SK-N-SH (cell line): ENCODE measurements around the gene FAT1. TPM values are rescaled to one million over a fixed set of nuclear protein-coding genes. Genes with fewer than 3 reads are reported as not detected.

Source experiments
- CTCF ChIA-PET: fragments of 300-600, 350-600 bp; formaldehyde crosslinking; extraction: SDS; loops from one replicate; lab custom pipeline; 2021; lab: Yijun Ruan, JAX
- POLR2A ChIA-PET: fragments of 350-600 bp; sonication (Branson Sonifier 250); formaldehyde crosslinking; extraction: SDS; loops from one replicate; lab custom pipeline; 2020; ENCODE audit warnings: antibody characterized with exemption, inconsistent platforms; lab: Yijun Ruan, JAX
- DNase-seq: peaks from one replicate; pipeline ENCODE4 v3.0.0; 2012
- H2AFZ ChIP-seq: fragments of 200-600 bp; sonication (generic); 2 replicates; pipeline ENCODE4 v1.8.1; 2016; ENCODE audit warnings: antibody characterized with exemption, mild to moderate bottlenecking, low read depth
- H3F3A ChIP-seq: fragments of 200-600 bp; sonication (generic); replicated peaks from 2 replicates; pipeline ENCODE3; 2016; ENCODE audit warnings: antibody characterized with exemption, mild to moderate bottlenecking; ENCODE audit not compliant: insufficient read depth
- H3K27ac ChIP-seq, 2 experiments: fragments of 200-500 bp in 1 of 2; fragments of 200-600 bp in 1 of 2; sonication (Bioruptor generic) in 1 of 2; sonication (generic), shearing (Covaris generic) in 1 of 2; 2 replicates each; pipeline versions ENCODE4 v1.5.1 to v1.6.1; 2014 to 2016; ENCODE audit warnings: low read depth in 2 of 2, inconsistent platforms in 1 of 2, low read length in 1 of 2, mild to moderate bottlenecking in 1 of 2, mixed read lengths in 1 of 2
- H3K27me3 ChIP-seq: fragments of 200-600 bp; sonication (generic), shearing (Covaris generic); 2 replicates; pipeline ENCODE4 v1.6.1; 2016; ENCODE audit warnings: mixed run types; ENCODE audit not compliant: insufficient read depth
- H3K36me3 ChIP-seq, 2 experiments: fragments of 200-500 bp in 1 of 2; fragments of 200-600 bp in 1 of 2; sonication (Bioruptor generic) in 1 of 2; sonication (generic) in 1 of 2; replicated peaks in 1 of 2; 2 replicates each; pipeline versions ENCODE3 to v1.5.1; 2014 to 2016; ENCODE audit warnings: low read length in 1 of 2, mild to moderate bottlenecking in 1 of 2; ENCODE audit not compliant: insufficient read depth in 2 of 2, control insufficient read depth in 1 of 2
- H3K4me1 ChIP-seq, 2 experiments: fragments of 200-500 bp in 1 of 2; fragments of 200-600 bp in 1 of 2; sonication (Bioruptor generic) in 1 of 2; sonication (generic), shearing (Covaris generic) in 1 of 2; 2 replicates each; pipeline versions ENCODE4 v1.5.1 to v1.6.1; 2014 to 2016; ENCODE audit warnings: low read depth in 1 of 2, low read length in 1 of 2, mixed run types in 1 of 2; ENCODE audit not compliant: insufficient read depth in 2 of 2, control insufficient read depth in 1 of 2
- H3K4me2 ChIP-seq: fragments of 200-600 bp; sonication (generic), shearing (Covaris generic); 2 replicates; pipeline ENCODE4 v1.6.1; 2017; ENCODE audit warnings: mixed run types
- H3K4me3 ChIP-seq, 2 experiments: fragments of 200-500 bp in 1 of 2; fragments of 200-600 bp in 1 of 2; sonication (Bioruptor generic) in 1 of 2; sonication (generic), shearing (Covaris generic) in 1 of 2; 2 replicates each; pipeline versions ENCODE4 v1.5.1 to v1.8.1; 2014 to 2016; ENCODE audit warnings: low read depth in 2 of 2, inconsistent platforms in 1 of 2, low read length in 1 of 2, mild to moderate bottlenecking in 1 of 2, mixed read lengths in 1 of 2, moderate library complexity in 1 of 2
- H3K79me2 ChIP-seq: fragments of 200-600 bp; sonication (generic); 2 replicates; pipeline ENCODE4 v1.8.1; 2017; ENCODE audit warnings: mild to moderate bottlenecking; ENCODE audit not compliant: insufficient read depth
- H3K9ac ChIP-seq: fragments of 200-600 bp; sonication (generic); 2 replicates; pipeline ENCODE4 v1.6.1; 2017; ENCODE audit warnings: mixed run types
- H3K9me2 ChIP-seq: fragments of 200-600 bp; sonication (generic); 2 replicates; pipeline ENCODE4 v1.6.1; 2017; ENCODE audit warnings: mixed run types
- H3K9me3 ChIP-seq: fragments of 200-600 bp; sonication (generic); 2 replicates; pipeline ENCODE4 v1.6.1; 2017; ENCODE audit warnings: mixed run types, mild to moderate bottlenecking, moderate library complexity
- H4K20me1 ChIP-seq: fragments of 200-600 bp; sonication (generic); 2 replicates; pipeline ENCODE4 v1.6.1; 2017; ENCODE audit warnings: mild to moderate bottlenecking, mixed run types; ENCODE audit not compliant: insufficient read depth
- CHD2 ChIP-seq: fragments of 150-350 bp; IDR thresholded peaks from 2 replicates; pipeline ENCODE4 v1.6.1; 2018; ENCODE audit warnings: low read length; ENCODE audit not compliant: partially characterized antibody
- ELF1 ChIP-seq: IDR thresholded peaks from 2 replicates; pipeline ENCODE4 v1.4.0; 2012
- EP300 ChIP-seq, 2 experiments: IDR thresholded peaks; 2 replicates each; pipeline versions ENCODE4 v1.4.0 to v1.6.1; 2012; ENCODE audit warnings: borderline replicate concordance in 1 of 2, low read depth in 1 of 2, low read length in 1 of 2
- EZH2phosphoT487 ChIP-seq: fragments of 200-600 bp; sonication (generic); IDR thresholded peaks from 2 replicates; pipeline ENCODE4 v1.6.1; 2017; ENCODE audit warnings: low read depth, mixed run types, mild to moderate bottlenecking, antibody characterized with exemption, moderate library complexity, borderline replicate concordance
- FOSL2 ChIP-seq: IDR thresholded peaks from 2 replicates; pipeline ENCODE4 v1.4.0; 2012; ENCODE audit warnings: low read depth, mild to moderate bottlenecking, moderate library complexity, borderline replicate concordance
- IRF3 ChIP-seq: fragments of 150-350 bp; IDR thresholded peaks from 2 replicates; pipeline ENCODE4 v1.6.1; 2016; ENCODE audit warnings: mild to moderate bottlenecking, low read depth, low read length
- JUND ChIP-seq: IDR thresholded peaks from 2 replicates; pipeline ENCODE4 v1.4.0; 2012
- MXI1 ChIP-seq: IDR thresholded peaks from 2 replicates; pipeline ENCODE4 v1.6.1; 2012; ENCODE audit warnings: mild to moderate bottlenecking, low read depth, low read length, improper control_type of control experiment
- NFIC ChIP-seq: IDR thresholded peaks from 2 replicates; pipeline ENCODE4 v1.4.0; 2012; ENCODE audit warnings: borderline replicate concordance
- PBX3 ChIP-seq: IDR thresholded peaks from 2 replicates; pipeline ENCODE4; 2012
- POLR2AphosphoS5 ChIP-seq: IDR thresholded peaks from 2 replicates; pipeline ENCODE4 v1.6.1; 2012; ENCODE audit warnings: low read depth, low read length
- REST ChIP-seq: IDR thresholded peaks from 2 replicates; pipeline ENCODE4 v1.6.1; 2012; ENCODE audit warnings: mild to moderate bottlenecking, low read depth, low read length, moderate library complexity
- TCF12 ChIP-seq: IDR thresholded peaks from 2 replicates; pipeline ENCODE4 v1.4.0; 2012
- TEAD4 ChIP-seq: IDR thresholded peaks from 2 replicates; pipeline ENCODE4 v1.4.0; 2012; ENCODE audit warnings: mild to moderate bottlenecking, borderline replicate concordance; ENCODE audit not compliant: insufficient read depth
- ZBTB33 ChIP-seq: IDR thresholded peaks from 2 replicates; pipeline ENCODE4 v1.4.0; 2012; ENCODE audit warnings: low read depth, borderline replicate concordance
- WGBS: methylation state at CpG from one replicate; pipeline ENCODE4 v1.1.6; 2017; ENCODE audit warnings: low lambda C conversion rate; 5-methylcytosine and 5-hydroxymethylcytosine counted together
- polyA plus RNA-seq, 3 experiments: library from polyadenylated mRNA; depleted of rRNA; stranded (reverse); fragments of >200 nt; gene quantifications; 2 replicates each; pipeline ENCODE4 v1.2.3, GENCODE V29; 2012

The FAT1 gene
- polyA plus RNA-seq, 1 of the 3 experiments (the other 2 are of a cell fraction), result 41.3 TPM

GRCh38 chr4:186624951-186625350 is 98.7 kb downstream of the FAT1 start:
- no peaks in the 10 kb centered on the region for H4K20me1 ChIP-seq
- no peak overlapping the region for H3K4me3 ChIP-seq
- WGBS, result 0% methylated on average over 1 of the region's 1 CpG
- H2AFZ ChIP-seq, result no peak overlapping the region
- CTCF ChIA-PET, result no interaction called here
- peaks cover 41% of the 10 kb centered on the region for H3F3A ChIP-seq
- DNase-seq, result no peak
- peaks cover 17% of the 10 kb centered on the region; the same call in 1 of the 2 replicates for H3K79me2 ChIP-seq
- no peaks in the 10 kb centered on the region for H3K9me2 ChIP-seq
- no peaks in the 10 kb centered on the region for H3K27me3 ChIP-seq
- TF ChIP-seq FOSL2 (peak; percentile 5; the same call in 1 of the 2 replicates), JUND (no peak), NFIC (peak; percentile 18; the same call in 1 of the 2 replicates), REST (no peak), EZH2phosphoT487 (no peak), EP300 (IDR thresholded peaks at IDR 0.05; ENCODE audit: borderline replicate concordance in 1 of 2, low read depth in 1 of 2, low read length in 1 of 2) (peak in 1 of 2 experiments; percentile 49; a peak in 1 of 4 replicates), TEAD4 (peak; percentile 25; the same call in 1 of the 2 replicates), PBX3 (peak; percentile 69), TCF12 (peak; percentile 49)
- POLR2A ChIA-PET, result no interaction called here
- H3K9ac ChIP-seq, result no peak overlapping the region
- no peak overlapping the region; the same call in 1 of the 2 replicates for H3K4me2 ChIP-seq
- peaks cover 5 to 16% of the 10 kb centered on the region in 2 experiments for H3K36me3 ChIP-seq
- H3K9me3 ChIP-seq, result no peaks in the 10 kb centered on the region
- peaks cover 0 to 27% of the 10 kb centered on the region in 2 experiments; a peak in 2 of 4 replicates for H3K4me1 ChIP-seq
- H3K27ac ChIP-seq, result peak overlapping the region in 1 of 2 experiments; percentile 74; a peak in 3 of 4 replicates

- Histone ChIP-seq H4K20me1 (no peaks in the 10 kb centered on the region), H3K27me3 (no peaks in the 10 kb centered on the region), H2AFZ (no peak overlapping the region), H3K9ac (0 out of 2 replicates have a peak overlapping the region, but pooled peaks have one; percentile 51), H3K4me2 (peak overlapping the region; percentile 52; the same call in 1 of the 2 replicates), H3F3A (peaks cover 33% of the 10 kb centered on the region), H3K79me2 (peaks cover 29% of the 10 kb centered on the region; the same call in 1 of the 2 replicates), H3K4me1 (peaks cover 0 to 27% of the 10 kb centered on the region in 2 experiments; a peak in 2 of 4 replicates), H3K36me3 (peaks cover 5 to 16% of the 10 kb centered on the region in 2 experiments), H3K27ac (peak overlapping the region; percentile 53 to 74; a peak in 3 of 4 replicates), H3K9me3 (no peaks in the 10 kb centered on the region), H3K9me2 (no peaks in the 10 kb centered on the region), H3K4me3 (no peak overlapping the region)
- ChIA-PET CTCF (interaction anchor here (1.0 kb wide), 1 partner anchor 10 kb away, joined by 3 read pairs; no protein-coding TSS in a partner anchor), POLR2A (no interaction called here)
- WGBS, result 55% methylated on average over 5 of the region's 5 CpGs
- no peak for DNase-seq
- TF ChIP-seq TCF12, result no peak
- TF ChIP-seq CHD2, result no peak
- no peak for TF ChIP-seq ZBTB33
- no peak for TF ChIP-seq MXI1
- no peak for TF ChIP-seq JUND
- no peak for TF ChIP-seq EZH2phosphoT487
- TF ChIP-seq ELF1, result no peak
- TF ChIP-seq POLR2AphosphoS5, result no peak
- no peak for TF ChIP-seq IRF3
- TF ChIP-seq PBX3, result no peak
Observed at GRCh38 chr4:186623546-186623945, 100.1 kb downstream of the FAT1 start.
